Liver (tissue), 9 donors: ENCODE results near the gene CTSE. TPM values are rescaled to one million over a fixed set of nuclear protein-coding genes. Genes with fewer than 3 reads are reported as not detected.
"Not testable (repeated sequence)": the region's sequence is repeated elsewhere in the genome, so short reads cannot be mapped to it uniquely, and the experiment has no call there.

ENCODE experiments used
- DNase-seq: peaks from one replicate; pipeline ENCODE4 v3.0.0-alpha.2; 2017; ENCODE audit warnings: low spot score
- H3K27ac ChIP-seq, 2 donors: one replicate each; pipeline ENCODE4 v1.7.0; 2013; ENCODE audit warnings: inconsistent platforms in 2 of 2, low read length in 2 of 2, control low read depth in 1 of 2, low read depth in 1 of 2, mild to moderate bottlenecking in 1 of 2
- H3K27me3 ChIP-seq, 4 donors: one replicate each; pipeline versions ENCODE4 v1.6.1 to v1.7.0; 2013; ENCODE audit warnings: low read length in 3 of 4, inconsistent platforms in 1 of 4, mild to moderate bottlenecking in 1 of 4, moderate library complexity in 1 of 4; ENCODE audit not compliant: control insufficient read depth in 4 of 4, insufficient read depth in 4 of 4
- H3K36me3 ChIP-seq, 4 donors: one replicate each; pipeline versions ENCODE4 v1.6.1 to v1.7.0; 2013; ENCODE audit warnings: low read length in 3 of 4, mild to moderate bottlenecking in 3 of 4, low read depth in 1 of 4, moderate library complexity in 1 of 4; ENCODE audit not compliant: control insufficient read depth in 4 of 4, insufficient read depth in 3 of 4
- H3K4me1 ChIP-seq, 4 donors: one replicate each; pipeline versions ENCODE4 v1.6.1 to v1.7.0; 2013; ENCODE audit warnings: low read length in 3 of 4, mild to moderate bottlenecking in 3 of 4, moderate library complexity in 1 of 4; ENCODE audit not compliant: control insufficient read depth in 4 of 4, insufficient read depth in 4 of 4
- H3K4me3 ChIP-seq, 3 donors: one replicate each; pipeline versions ENCODE4 v1.6.1 to v1.7.0; 2013; ENCODE audit warnings: low read length in 3 of 3, control low read depth in 1 of 3, low read depth in 1 of 3, mild to moderate bottlenecking in 1 of 3
- H3K9ac ChIP-seq, 2 donors: one replicate each; pipeline ENCODE4 v1.7.0; 2013; ENCODE audit warnings: low read length in 2 of 2, mild to moderate bottlenecking in 2 of 2, moderate library complexity in 2 of 2, control low read depth in 1 of 2, low read depth in 1 of 2
- H3K9me3 ChIP-seq, 4 donors: one replicate each; pipeline versions ENCODE4 v1.6.1 to v1.7.0; 2013; ENCODE audit warnings: low read length in 3 of 4; ENCODE audit not compliant: control insufficient read depth in 4 of 4
- FOXA2 ChIP-seq: IDR thresholded peaks from 2 replicates; pipeline ENCODE4 v1.6.1; 2016; ENCODE audit warnings: antibody characterized with exemption
- GABPA ChIP-seq, 2 donors: IDR thresholded peaks in 1 of 2; conservative IDR thresholded peaks in 1 of 2; 2 replicates each; pipeline ENCODE4 v1.6.1; 2016; ENCODE audit warnings: antibody characterized with exemption in 2 of 2, mild to moderate bottlenecking in 1 of 2, moderate library complexity in 1 of 2
- HNF4A ChIP-seq, 2 donors: conservative IDR thresholded peaks; 2 replicates each; pipeline ENCODE4 v1.6.1; 2016; ENCODE audit warnings: antibody characterized with exemption in 2 of 2, mild to moderate bottlenecking in 2 of 2
- HNF4G ChIP-seq: IDR thresholded peaks from 2 replicates; pipeline ENCODE4 v1.6.1; 2016; ENCODE audit warnings: antibody characterized with exemption
- JUND ChIP-seq, 2 donors: IDR thresholded peaks; 2 replicates each; pipeline ENCODE4 v1.6.1; 2016; ENCODE audit warnings: antibody characterized with exemption in 2 of 2
- NR2F2 ChIP-seq: IDR thresholded peaks from 2 replicates; pipeline ENCODE4 v1.6.1; 2016; ENCODE audit warnings: antibody characterized with exemption
- RAD21 ChIP-seq, 2 donors: IDR thresholded peaks; 2 replicates each; pipeline ENCODE4 v1.6.1; 2016; ENCODE audit warnings: antibody characterized with exemption in 2 of 2, mild to moderate bottlenecking in 2 of 2
- RXRA ChIP-seq, 2 donors: IDR thresholded peaks; 2 replicates each; pipeline ENCODE4 v1.6.1; 2017 to 2018; ENCODE audit warnings: antibody characterized with exemption in 2 of 2, mild to moderate bottlenecking in 1 of 2
- SP1 ChIP-seq: IDR thresholded peaks from 2 replicates; pipeline ENCODE4 v1.6.1; 2018; ENCODE audit warnings: antibody characterized with exemption, mild to moderate bottlenecking
- YY1 ChIP-seq: IDR thresholded peaks from 2 replicates; pipeline ENCODE4 v1.6.1; 2016; ENCODE audit warnings: antibody characterized with exemption, mild to moderate bottlenecking
- WGBS: extraction: QIAGEN DNeasy Blood & Tissue Kit; methylation state at CpG from one replicate; pipeline ENCODE4 v1.1.7; 2013; 5-methylcytosine and 5-hydroxymethylcytosine counted together
- polyA plus RNA-seq, 2 donors: library from polyadenylated mRNA; stranded (reverse) in 1 of 2; unstranded in 1 of 2; fragments of 200-250 nt in 1 of 2; fragments of >200 nt in 1 of 2; fragmentation: Nextera tagmentation in 1 of 2; extraction: Ambion mirVana in 1 of 2; gene quantifications; one replicate each; pipeline versions ENCODE4 v1.2.1 to v1.2.3, GENCODE V29; 2013 to 2015
- total RNA-seq, 2 donors: library from RNA; depleted of rRNA; stranded (reverse); fragments of >200 nt; gene quantifications; one replicate each; pipeline ENCODE4 v1.2.3, GENCODE V29; 2014
- TF ChIP-seq, protein P1 (sequence below): fragments of 150-350 bp; IDR thresholded peaks from 2 replicates; pipeline ENCODE4 v1.5.1; 2017; ENCODE audit warnings: improper control_type of control experiment, low read depth, low read length; ENCODE audit not compliant: missing input control
- TF ChIP-seq, protein P2 (sequence below): IDR thresholded peaks from 2 replicates; pipeline ENCODE4 v1.6.1; 2016; ENCODE audit warnings: antibody characterized with exemption
- TF ChIP-seq, protein P3 (sequence below): IDR thresholded peaks from 2 replicates; pipeline ENCODE4 v1.6.1; 2016; ENCODE audit warnings: antibody characterized with exemption
- TF ChIP-seq, protein P4 (sequence below): IDR thresholded peaks from 2 replicates; pipeline ENCODE4 v1.6.1; 2016; ENCODE audit warnings: antibody characterized with exemption, mild to moderate bottlenecking
- donor health status: healthy.
- donor health status: healthy.
- donor health status: healthy.
- donor health status: healthy.
- donor health status: healthy.

CTSE gene
- total and polyA plus RNA-seq, 4 donors, result under 0.01 to 32.8 (median 0.06) TPM

DNA sequence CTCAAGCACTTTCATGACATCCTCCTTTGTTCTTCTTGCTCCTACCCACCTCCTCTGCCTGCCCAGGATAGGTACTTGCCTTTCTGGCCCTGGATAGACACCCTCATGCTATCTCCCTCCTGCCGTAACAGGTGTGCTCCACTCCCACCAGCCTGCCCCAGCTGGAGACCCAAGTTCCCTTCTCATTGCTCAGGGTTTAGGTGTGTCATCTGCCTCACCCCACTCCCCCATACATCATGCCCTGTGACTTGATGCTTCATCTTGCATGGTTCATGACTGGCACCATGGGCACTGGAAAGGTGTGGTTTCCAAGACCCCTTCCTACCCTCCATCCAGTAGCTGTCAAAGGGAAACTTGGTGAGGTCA is 35.2 kb upstream of the CTSE start (continued):
- TF ChIP-seq, protein P1, sequence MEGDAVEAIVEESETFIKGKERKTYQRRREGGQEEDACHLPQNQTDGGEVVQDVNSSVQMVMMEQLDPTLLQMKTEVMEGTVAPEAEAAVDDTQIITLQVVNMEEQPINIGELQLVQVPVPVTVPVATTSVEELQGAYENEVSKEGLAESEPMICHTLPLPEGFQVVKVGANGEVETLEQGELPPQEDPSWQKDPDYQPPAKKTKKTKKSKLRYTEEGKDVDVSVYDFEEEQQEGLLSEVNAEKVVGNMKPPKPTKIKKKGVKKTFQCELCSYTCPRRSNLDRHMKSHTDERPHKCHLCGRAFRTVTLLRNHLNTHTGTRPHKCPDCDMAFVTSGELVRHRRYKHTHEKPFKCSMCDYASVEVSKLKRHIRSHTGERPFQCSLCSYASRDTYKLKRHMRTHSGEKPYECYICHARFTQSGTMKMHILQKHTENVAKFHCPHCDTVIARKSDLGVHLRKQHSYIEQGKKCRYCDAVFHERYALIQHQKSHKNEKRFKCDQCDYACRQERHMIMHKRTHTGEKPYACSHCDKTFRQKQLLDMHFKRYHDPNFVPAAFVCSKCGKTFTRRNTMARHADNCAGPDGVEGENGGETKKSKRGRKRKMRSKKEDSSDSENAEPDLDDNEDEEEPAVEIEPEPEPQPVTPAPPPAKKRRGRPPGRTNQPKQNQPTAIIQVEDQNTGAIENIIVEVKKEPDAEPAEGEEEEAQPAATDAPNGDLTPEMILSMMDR, result no peak
- no peak for TF ChIP-seq YY1
- TF ChIP-seq HNF4G, result no peak
- no peak for TF ChIP-seq RAD21 (IDR thresholded peaks at IDR 0.05)
- no peak for TF ChIP-seq NR2F2
- TF ChIP-seq, protein P2, sequence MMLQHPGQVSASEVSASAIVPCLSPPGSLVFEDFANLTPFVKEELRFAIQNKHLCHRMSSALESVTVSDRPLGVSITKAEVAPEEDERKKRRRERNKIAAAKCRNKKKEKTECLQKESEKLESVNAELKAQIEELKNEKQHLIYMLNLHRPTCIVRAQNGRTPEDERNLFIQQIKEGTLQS, result no peak
- TF ChIP-seq, protein P3, sequence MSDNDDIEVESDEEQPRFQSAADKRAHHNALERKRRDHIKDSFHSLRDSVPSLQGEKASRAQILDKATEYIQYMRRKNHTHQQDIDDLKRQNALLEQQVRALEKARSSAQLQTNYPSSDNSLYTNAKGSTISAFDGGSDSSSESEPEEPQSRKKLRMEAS, result no peak
- no peak for TF ChIP-seq GABPA (IDR thresholded peaks at IDR 0.05 in 1 of 2, conservative IDR thresholded peaks at IDR 0.05 in 1 of 2)
- TF ChIP-seq SP1, result no peak
- TF ChIP-seq HNF4A (conservative IDR thresholded peaks at IDR 0.05), result no peak
- TF ChIP-seq FOXA2, result no peak
- no peak for TF ChIP-seq RXRA (IDR thresholded peaks at IDR 0.05)

DNA sequence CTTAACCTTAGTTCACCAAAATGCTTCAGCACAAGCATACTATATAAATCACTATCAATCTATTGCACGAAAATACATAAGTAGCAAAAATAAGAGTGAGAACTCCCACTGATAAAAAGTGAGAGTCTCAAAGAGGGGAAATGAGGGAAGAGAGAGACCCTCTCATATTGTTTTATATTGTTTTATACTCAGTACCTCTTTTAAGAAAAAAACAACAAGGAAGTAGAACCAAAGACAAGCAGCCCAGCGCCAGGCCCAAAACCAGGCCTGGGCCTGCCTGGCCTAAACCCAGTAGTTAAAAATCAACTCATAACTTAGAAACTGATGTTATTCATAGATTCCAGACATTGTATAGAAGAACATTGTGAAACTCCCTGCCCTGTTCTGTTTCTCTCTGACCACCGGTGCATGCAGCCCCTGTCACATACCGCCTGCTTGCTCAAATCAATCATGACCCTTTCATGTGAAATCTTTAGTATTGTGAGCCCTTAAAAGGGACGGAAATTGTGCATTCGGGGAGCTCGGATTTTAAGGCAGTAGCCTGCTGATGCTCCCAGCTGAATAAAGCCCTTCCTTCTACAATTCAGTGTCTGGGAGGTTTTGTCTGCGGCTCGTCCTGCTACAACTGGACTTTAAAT is 34.7 kb upstream of the CTSE start:
- H3K27ac ChIP-seq, result not testable (repeated sequence)
- WGBS, result 96% methylated on average over 6 of the region's 9 CpGs

DNA sequence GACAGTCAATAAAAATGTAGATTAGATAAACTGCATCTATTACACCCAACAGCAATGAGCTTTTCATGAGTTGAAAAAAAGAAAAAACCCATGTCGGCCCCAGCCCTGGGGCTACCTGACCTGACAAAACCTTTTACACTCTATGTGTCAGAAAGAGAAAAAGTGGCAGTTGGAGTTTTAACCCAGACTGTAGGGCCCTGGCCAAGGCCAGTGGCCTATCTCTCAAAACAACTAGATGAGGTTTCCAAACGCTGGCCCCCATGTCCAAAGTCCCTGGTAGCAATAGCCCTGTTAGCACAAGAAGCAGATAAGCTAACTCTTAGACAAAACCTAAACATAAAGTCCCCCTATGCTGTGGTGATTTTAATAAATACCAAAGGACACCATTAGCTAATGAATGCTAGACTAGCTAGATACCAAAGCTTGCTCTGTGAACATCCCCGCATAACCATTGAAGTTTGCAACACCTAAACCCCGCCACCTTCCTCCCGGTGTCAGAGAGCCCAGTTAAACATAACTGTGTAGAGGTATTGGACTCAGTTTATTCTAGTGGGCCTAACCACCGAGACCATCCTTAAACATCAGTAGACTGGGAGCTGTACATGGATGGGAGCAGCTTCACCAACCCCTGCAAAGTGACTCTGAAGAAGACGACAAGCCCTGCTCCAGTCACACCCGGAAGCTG is 32.1 kb upstream of the CTSE start:
- WGBS, result 65% methylated on average over 8 of the region's 8 CpGs
- Histone ChIP-seq H3K27ac (peak overlapping the region; percentile 54 to 74), H3K4me1 (peaks cover 0 to 30% (median 24%) of the 10 kb centered on the region in 4 donors)
- not testable (repeated sequence) for H3K9me3 ChIP-seq, H3K27me3 ChIP-seq, H3K4me3 ChIP-seq, H3K36me3 ChIP-seq, H3K9ac ChIP-seq
- DNase-seq, result peak; percentile 55
- TF ChIP-seq RXRA (IDR thresholded peaks at IDR 0.05) (peak in 1 of 2 donors; percentile 85), YY1 (peak; percentile 51), HNF4A (conservative IDR thresholded peaks at IDR 0.05) (peak; percentile 88 to 94), JUND (IDR thresholded peaks at IDR 0.05) (peak in 1 of 2 donors; percentile 49), SP1 (peak; percentile 46), HNF4G (peak; percentile 74), GABPA (IDR thresholded peaks at IDR 0.05 in 1 of 2, conservative IDR thresholded peaks at IDR 0.05 in 1 of 2) (peak in 1 of 2 donors; percentile 12)
- TF ChIP-seq, protein P3, result peak; percentile 43
- TF ChIP-seq, protein P4, sequence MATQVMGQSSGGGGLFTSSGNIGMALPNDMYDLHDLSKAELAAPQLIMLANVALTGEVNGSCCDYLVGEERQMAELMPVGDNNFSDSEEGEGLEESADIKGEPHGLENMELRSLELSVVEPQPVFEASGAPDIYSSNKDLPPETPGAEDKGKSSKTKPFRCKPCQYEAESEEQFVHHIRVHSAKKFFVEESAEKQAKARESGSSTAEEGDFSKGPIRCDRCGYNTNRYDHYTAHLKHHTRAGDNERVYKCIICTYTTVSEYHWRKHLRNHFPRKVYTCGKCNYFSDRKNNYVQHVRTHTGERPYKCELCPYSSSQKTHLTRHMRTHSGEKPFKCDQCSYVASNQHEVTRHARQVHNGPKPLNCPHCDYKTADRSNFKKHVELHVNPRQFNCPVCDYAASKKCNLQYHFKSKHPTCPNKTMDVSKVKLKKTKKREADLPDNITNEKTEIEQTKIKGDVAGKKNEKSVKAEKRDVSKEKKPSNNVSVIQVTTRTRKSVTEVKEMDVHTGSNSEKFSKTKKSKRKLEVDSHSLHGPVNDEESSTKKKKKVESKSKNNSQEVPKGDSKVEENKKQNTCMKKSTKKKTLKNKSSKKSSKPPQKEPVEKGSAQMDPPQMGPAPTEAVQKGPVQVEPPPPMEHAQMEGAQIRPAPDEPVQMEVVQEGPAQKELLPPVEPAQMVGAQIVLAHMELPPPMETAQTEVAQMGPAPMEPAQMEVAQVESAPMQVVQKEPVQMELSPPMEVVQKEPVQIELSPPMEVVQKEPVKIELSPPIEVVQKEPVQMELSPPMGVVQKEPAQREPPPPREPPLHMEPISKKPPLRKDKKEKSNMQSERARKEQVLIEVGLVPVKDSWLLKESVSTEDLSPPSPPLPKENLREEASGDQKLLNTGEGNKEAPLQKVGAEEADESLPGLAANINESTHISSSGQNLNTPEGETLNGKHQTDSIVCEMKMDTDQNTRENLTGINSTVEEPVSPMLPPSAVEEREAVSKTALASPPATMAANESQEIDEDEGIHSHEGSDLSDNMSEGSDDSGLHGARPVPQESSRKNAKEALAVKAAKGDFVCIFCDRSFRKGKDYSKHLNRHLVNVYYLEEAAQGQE, result peak; percentile 34

More for the DNA sequence above, 34.7 kb upstream of the CTSE start:
- H3K9me3 ChIP-seq, H3K9ac ChIP-seq, H3K4me3 ChIP-seq, DNase-seq, H3K27me3 ChIP-seq, H3K36me3 ChIP-seq: not testable (repeated sequence)
- peaks cover 0 to 23% (median 19%) of the 10 kb centered on the region in 4 donors for H3K4me1 ChIP-seq
